HepG2 (cell line): Measurements from ENCODE around the gene HNRNPUL2. TPM values are rescaled to one million over a fixed set of nuclear protein-coding genes. Genes with fewer than 3 reads are reported as not detected.
A peak's percentile ranks its signal among the peaks of the same experiment; 100 is the strongest.

Experiments used
- ATF7-NPFF ChIP-seq: sonication (generic); formaldehyde crosslinking; IDR thresholded peaks from 2 replicates; pipeline ENCODE4 v1.8.1; 2023; ENCODE audit warnings: mild to moderate bottlenecking, low read depth, missing genetic modification reagents, moderate library complexity
- FOXO1 ChIP-seq: sonication (generic); formaldehyde crosslinking; IDR thresholded peaks from 2 replicates; pipeline ENCODE4 v1.4.0; 2020; ENCODE audit warnings: missing genetic modification reagents
- RARG ChIP-seq: sonication (generic); formaldehyde crosslinking; IDR thresholded peaks from 2 replicates; pipeline ENCODE4 v1.4.0; 2020; ENCODE audit warnings: low read depth, mild to moderate bottlenecking, missing genetic modification reagents
- ZNF251 ChIP-seq: sonication (generic); formaldehyde crosslinking; IDR thresholded peaks from 2 replicates; pipeline ENCODE4 v1.9.0; 2021; ENCODE audit warnings: mild to moderate bottlenecking, missing genetic modification reagents
- ZNF30 ChIP-seq: sonication (generic); formaldehyde crosslinking; IDR thresholded peaks from 2 replicates; pipeline ENCODE4 v1.5.0; 2020; ENCODE audit warnings: mild to moderate bottlenecking, missing genetic modification reagents
- ZNF468 ChIP-seq: sonication (generic); formaldehyde crosslinking; IDR thresholded peaks from 2 replicates; pipeline ENCODE4 v1.8.0; 2022; ENCODE audit warnings: mild to moderate bottlenecking, moderate library complexity, missing genetic modification reagents
- ZSCAN5A ChIP-seq: sonication (generic); formaldehyde crosslinking; IDR thresholded peaks from 2 replicates; pipeline ENCODE4 v1.8.0; 2022; ENCODE audit warnings: mild to moderate bottlenecking, missing genetic modification reagents, borderline replicate concordance
- polyA plus RNA-seq, 8 experiments: library from polyadenylated mRNA; depleted of rRNA in 3 of 8; stranded (reverse) in 7 of 8; unstranded in 1 of 8; fragments of >200 nt; fragmentation: Illumina TruSeq in 4 of 8; extraction: Trizol in 4 of 8; gene quantifications; 2 replicates each; pipeline versions ENCODE4 v1.2.1 to v1.2.3, GENCODE V29; 2011 to 2016; ENCODE audit warnings: low read depth in 4 of 8, missing spikeins in 1 of 8, mixed read lengths in 1 of 8; ENCODE audit not compliant: insufficient read depth in 1 of 8
- total RNA-seq, 5 experiments: library from RNA; depleted of rRNA; stranded (reverse); fragments of >200 nt; fragmentation: Illumina TruSeq; extraction: Trizol; gene quantifications; 2 replicates each; pipeline ENCODE4 v1.2.3, GENCODE V29; 2016; ENCODE audit warnings: low read depth in 1 of 5
- TF ChIP-seq, protein P1 (sequence below): sonication (generic); formaldehyde crosslinking; IDR thresholded peaks from 2 replicates; pipeline ENCODE4 v1.4.0; 2020; ENCODE audit warnings: missing genetic modification reagents
- TF ChIP-seq, protein P2 (sequence below): sonication (generic); formaldehyde crosslinking; IDR thresholded peaks from 2 replicates; pipeline ENCODE4 v1.5.0; 2020; ENCODE audit warnings: missing genetic modification reagents
- TF ChIP-seq, protein P3 (sequence below): sonication (generic); formaldehyde crosslinking; IDR thresholded peaks from 2 replicates; pipeline ENCODE4 v1.4.0; 2020; ENCODE audit warnings: missing genetic modification reagents

HNRNPUL2 gene
- total and polyA plus RNA-seq, 2 of the 13 experiments (the other 11 are each of a cell fraction or from before 2014, with no cell fraction given) = 8.4 to 9.6 TPM

DNA sequence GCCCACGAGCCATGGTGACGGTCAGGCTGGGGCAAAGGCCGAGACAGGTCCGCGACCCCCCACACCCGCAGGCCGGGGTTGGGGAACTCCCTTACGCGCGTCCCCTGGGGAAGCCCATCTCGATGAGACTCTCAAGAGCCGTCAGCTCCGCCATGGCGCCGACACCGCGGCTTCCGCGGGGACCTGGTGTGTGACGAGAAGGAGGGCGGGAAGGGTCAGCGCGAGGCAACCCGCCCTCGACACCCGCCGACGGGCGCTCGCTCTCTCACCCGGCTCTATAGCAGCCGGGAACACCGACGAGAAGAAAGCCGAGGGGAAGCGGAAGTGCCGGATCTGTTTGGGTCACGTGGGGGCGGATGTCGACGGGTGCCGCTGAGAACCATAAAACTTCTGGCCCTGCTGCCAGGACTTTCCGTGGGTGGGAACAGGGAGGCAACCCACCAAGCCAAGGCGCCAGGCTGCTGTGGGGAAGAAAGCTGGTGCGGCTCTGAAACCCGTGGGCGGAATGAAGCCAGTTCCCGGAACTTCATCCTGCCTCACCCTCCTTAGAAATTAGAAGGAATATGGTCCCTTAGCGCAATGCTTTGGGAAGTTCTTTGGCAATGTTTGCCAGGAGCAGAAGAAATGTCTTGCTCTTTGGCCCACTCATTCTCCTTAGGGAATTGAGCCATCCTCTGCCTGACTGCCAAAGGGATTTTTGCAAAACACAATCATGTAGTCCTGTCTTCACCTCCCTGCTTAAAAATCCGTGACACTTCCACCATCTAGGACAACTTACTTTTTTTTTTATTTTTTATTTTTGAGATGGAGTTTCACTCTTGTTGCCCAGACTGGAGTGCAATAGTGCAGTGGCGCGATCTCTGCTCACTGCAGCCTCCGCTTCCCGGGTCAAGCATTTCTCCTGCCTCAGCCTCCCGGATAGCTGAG is 48.2 kb downstream of the HNRNPUL2 start, which contains the start of gene UBXN1 (continued):
- TF ChIP-seq, protein P1, sequence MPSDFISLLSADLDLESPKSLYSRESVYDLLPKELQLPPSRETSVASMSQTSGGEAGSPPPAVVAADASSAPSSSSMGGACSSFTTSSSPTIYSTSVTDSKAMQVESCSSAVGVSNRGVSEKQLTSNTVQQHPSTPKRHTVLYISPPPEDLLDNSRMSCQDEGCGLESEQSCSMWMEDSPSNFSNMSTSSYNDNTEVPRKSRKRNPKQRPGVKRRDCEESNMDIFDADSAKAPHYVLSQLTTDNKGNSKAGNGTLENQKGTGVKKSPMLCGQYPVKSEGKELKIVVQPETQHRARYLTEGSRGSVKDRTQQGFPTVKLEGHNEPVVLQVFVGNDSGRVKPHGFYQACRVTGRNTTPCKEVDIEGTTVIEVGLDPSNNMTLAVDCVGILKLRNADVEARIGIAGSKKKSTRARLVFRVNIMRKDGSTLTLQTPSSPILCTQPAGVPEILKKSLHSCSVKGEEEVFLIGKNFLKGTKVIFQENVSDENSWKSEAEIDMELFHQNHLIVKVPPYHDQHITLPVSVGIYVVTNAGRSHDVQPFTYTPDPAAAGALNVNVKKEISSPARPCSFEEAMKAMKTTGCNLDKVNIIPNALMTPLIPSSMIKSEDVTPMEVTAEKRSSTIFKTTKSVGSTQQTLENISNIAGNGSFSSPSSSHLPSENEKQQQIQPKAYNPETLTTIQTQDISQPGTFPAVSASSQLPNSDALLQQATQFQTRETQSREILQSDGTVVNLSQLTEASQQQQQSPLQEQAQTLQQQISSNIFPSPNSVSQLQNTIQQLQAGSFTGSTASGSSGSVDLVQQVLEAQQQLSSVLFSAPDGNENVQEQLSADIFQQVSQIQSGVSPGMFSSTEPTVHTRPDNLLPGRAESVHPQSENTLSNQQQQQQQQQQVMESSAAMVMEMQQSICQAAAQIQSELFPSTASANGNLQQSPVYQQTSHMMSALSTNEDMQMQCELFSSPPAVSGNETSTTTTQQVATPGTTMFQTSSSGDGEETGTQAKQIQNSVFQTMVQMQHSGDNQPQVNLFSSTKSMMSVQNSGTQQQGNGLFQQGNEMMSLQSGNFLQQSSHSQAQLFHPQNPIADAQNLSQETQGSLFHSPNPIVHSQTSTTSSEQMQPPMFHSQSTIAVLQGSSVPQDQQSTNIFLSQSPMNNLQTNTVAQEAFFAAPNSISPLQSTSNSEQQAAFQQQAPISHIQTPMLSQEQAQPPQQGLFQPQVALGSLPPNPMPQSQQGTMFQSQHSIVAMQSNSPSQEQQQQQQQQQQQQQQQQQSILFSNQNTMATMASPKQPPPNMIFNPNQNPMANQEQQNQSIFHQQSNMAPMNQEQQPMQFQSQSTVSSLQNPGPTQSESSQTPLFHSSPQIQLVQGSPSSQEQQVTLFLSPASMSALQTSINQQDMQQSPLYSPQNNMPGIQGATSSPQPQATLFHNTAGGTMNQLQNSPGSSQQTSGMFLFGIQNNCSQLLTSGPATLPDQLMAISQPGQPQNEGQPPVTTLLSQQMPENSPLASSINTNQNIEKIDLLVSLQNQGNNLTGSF (CRISPR knock-in tag) = 0 out of 2 replicates have a peak, but pooled peaks have one; percentile 34
- TF ChIP-seq ATF7-NPFF (CRISPR knock-in tag) (peak; percentile 38; the same call in 1 of the 2 replicates), ZNF251 (no peak), ZNF30 (CRISPR knock-in tag) (no peak), RARG (no peak), FOXO1 (CRISPR knock-in tag) (peak; percentile 57; the same call in 1 of the 2 replicates), ZSCAN5A (CRISPR knock-in tag) (peak; percentile 78; the same call in 1 of the 2 replicates), ZNF468 (CRISPR knock-in tag) (no peak)
- TF ChIP-seq, protein P2, sequence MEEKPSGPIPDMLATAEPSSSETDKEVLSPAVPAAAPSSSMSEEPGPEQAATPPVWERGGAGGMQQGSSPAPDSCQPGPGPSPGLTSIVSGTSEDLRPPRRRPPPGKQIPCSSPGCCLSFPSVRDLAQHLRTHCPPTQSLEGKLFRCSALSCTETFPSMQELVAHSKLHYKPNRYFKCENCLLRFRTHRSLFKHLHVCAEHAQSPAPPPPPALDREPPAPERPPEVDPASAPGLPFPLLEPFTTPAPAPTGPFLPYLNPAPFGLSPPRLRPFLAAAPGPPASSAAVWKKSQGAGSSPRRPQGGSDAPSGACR (CRISPR knock-in tag) = peak; percentile 71
- TF ChIP-seq, protein P3, sequence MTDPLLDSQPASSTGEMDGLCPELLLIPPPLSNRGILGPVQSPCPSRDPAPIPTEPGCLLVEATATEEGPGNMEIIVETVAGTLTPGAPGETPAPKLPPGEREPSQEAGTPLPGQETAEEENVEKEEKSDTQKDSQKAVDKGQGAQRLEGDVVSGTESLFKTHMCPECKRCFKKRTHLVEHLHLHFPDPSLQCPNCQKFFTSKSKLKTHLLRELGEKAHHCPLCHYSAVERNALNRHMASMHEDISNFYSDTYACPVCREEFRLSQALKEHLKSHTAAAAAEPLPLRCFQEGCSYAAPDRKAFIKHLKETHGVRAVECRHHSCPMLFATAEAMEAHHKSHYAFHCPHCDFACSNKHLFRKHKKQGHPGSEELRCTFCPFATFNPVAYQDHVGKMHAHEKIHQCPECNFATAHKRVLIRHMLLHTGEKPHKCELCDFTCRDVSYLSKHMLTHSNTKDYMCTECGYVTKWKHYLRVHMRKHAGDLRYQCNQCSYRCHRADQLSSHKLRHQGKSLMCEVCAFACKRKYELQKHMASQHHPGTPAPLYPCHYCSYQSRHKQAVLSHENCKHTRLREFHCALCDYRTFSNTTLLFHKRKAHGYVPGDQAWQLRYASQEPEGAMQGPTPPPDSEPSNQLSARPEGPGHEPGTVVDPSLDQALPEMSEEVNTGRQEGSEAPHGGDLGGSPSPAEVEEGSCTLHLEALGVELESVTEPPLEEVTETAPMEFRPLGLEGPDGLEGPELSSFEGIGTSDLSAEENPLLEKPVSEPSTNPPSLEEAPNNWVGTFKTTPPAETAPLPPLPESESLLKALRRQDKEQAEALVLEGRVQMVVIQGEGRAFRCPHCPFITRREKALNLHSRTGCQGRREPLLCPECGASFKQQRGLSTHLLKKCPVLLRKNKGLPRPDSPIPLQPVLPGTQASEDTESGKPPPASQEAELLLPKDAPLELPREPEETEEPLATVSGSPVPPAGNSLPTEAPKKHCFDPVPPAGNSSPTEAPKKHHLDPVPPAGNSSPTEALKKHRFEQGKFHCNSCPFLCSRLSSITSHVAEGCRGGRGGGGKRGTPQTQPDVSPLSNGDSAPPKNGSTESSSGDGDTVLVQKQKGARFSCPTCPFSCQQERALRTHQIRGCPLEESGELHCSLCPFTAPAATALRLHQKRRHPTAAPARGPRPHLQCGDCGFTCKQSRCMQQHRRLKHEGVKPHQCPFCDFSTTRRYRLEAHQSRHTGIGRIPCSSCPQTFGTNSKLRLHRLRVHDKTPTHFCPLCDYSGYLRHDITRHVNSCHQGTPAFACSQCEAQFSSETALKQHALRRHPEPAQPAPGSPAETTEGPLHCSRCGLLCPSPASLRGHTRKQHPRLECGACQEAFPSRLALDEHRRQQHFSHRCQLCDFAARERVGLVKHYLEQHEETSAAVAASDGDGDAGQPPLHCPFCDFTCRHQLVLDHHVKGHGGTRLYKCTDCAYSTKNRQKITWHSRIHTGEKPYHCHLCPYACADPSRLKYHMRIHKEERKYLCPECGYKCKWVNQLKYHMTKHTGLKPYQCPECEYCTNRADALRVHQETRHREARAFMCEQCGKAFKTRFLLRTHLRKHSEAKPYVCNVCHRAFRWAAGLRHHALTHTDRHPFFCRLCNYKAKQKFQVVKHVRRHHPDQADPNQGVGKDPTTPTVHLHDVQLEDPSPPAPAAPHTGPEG (CRISPR knock-in tag) = peak; percentile 76; the same call in 1 of the 2 replicates
